Measurements from ENCODE around the gene FAM53B.
A peak's percentile ranks its signal among the peaks of the same experiment; 100 is the strongest.

FAM53B gene

GRCh38 chr10:124723826-124724225, 20.4 kb downstream of the FAM53B start:
- Histone ChIP-seq H3K4me3 (IDR thresholded peaks at IDR 0.05; ENCODE audit: insufficient read depth, low read depth, low read length) (no peak overlapping the region), H3K79me2 (ENCODE audit: insufficient read depth, low read depth) (peaks cover 78% of the 10 kb centered on the region), H3K4me2 (peak overlapping the region; percentile 98), H3K4me1 (ENCODE audit: low read depth, poor library complexity, severe bottlenecking) (peaks cover 97% of the 10 kb centered on the region), H3K27ac (peak overlapping the region; percentile 97), H3K9ac (peak overlapping the region; percentile 71), H3K36me3 (ENCODE audit: insufficient read depth) (no peaks in the 10 kb centered on the region), H4K20me1 (ENCODE audit: insufficient read depth) (no peaks in the 10 kb centered on the region), H3K27me3 (ENCODE audit: insufficient read depth, low read depth) (no peaks in the 10 kb centered on the region), H2AFZ (ENCODE audit: low read depth) (no peak overlapping the region)
- TF ChIP-seq CTCF (conservative IDR thresholded peaks at IDR 0.05; ENCODE audit: low read depth, low read length) = no peak

- Histone ChIP-seq H3K79me2 (ENCODE audit: insufficient read depth, low read depth) (peaks cover 78% of the 10 kb centered on the region), H4K20me1 (ENCODE audit: insufficient read depth) (no peaks in the 10 kb centered on the region), H3K4me3 (IDR thresholded peaks at IDR 0.05; ENCODE audit: insufficient read depth, low read depth, low read length) (no peak overlapping the region), H3K36me3 (ENCODE audit: insufficient read depth) (no peaks in the 10 kb centered on the region), H3K27me3 (ENCODE audit: insufficient read depth, low read depth) (no peaks in the 10 kb centered on the region), H3K27ac (peak overlapping the region; percentile 97), H3K4me1 (ENCODE audit: low read depth, poor library complexity, severe bottlenecking) (peaks cover 97% of the 10 kb centered on the region), H3K4me2 (peak overlapping the region; percentile 98), H2AFZ (ENCODE audit: low read depth) (no peak overlapping the region), H3K9ac (peak overlapping the region; percentile 71)
- TF ChIP-seq CTCF (conservative IDR thresholded peaks at IDR 0.05; ENCODE audit: low read depth, low read length) = no peak
These were observed 21.1 kb downstream of the FAM53B start for GRCh38 chr10:124722798-124723783.

GRCh38 chr10:124721330-124722045, 22.7 kb downstream of the FAM53B start:
- Histone ChIP-seq H3K36me3 (ENCODE audit: insufficient read depth) (no peaks in the 10 kb centered on the region), H4K20me1 (ENCODE audit: insufficient read depth) (no peaks in the 10 kb centered on the region), H2AFZ (ENCODE audit: low read depth) (no peak overlapping the region), H3K79me2 (ENCODE audit: insufficient read depth, low read depth) (peaks cover 77% of the 10 kb centered on the region), H3K9ac (no peak overlapping the region; the same call in 1 of the 2 replicates), H3K4me2 (peak overlapping the region; percentile 98), H3K4me3 (IDR thresholded peaks at IDR 0.05; ENCODE audit: insufficient read depth, low read depth, low read length) (no peak overlapping the region), H3K27me3 (ENCODE audit: insufficient read depth, low read depth) (no peaks in the 10 kb centered on the region), H3K4me1 (ENCODE audit: low read depth, poor library complexity, severe bottlenecking) (peaks cover 93% of the 10 kb centered on the region), H3K27ac (peak overlapping the region; percentile 97)
- TF ChIP-seq CTCF (conservative IDR thresholded peaks at IDR 0.05; ENCODE audit: low read depth, low read length) = no peak

GRCh38 chr10:124719213-124719851, 24.8 kb downstream of the FAM53B start:
- no peaks in the 10 kb centered on the region for H4K20me1 ChIP-seq (ENCODE audit: insufficient read depth)
- no peak overlapping the region for H2AFZ ChIP-seq (ENCODE audit: low read depth)
- TF ChIP-seq CTCF (conservative IDR thresholded peaks at IDR 0.05; ENCODE audit: low read depth, low read length) = peak; percentile 50
- H3K4me2 ChIP-seq = peak overlapping the region; percentile 53
- no peak overlapping the region; the same call in 1 of the 2 replicates for H3K9ac ChIP-seq
- no peaks in the 10 kb centered on the region for H3K27me3 ChIP-seq (ENCODE audit: insufficient read depth, low read depth)
- no peak overlapping the region for H3K4me3 ChIP-seq (IDR thresholded peaks at IDR 0.05; ENCODE audit: insufficient read depth, low read depth, low read length)
- peaks cover 64% of the 10 kb centered on the region for H3K79me2 ChIP-seq (ENCODE audit: insufficient read depth, low read depth)
- H3K27ac ChIP-seq = peak overlapping the region; percentile 49
- peaks cover 84% of the 10 kb centered on the region for H3K4me1 ChIP-seq (ENCODE audit: low read depth, poor library complexity, severe bottlenecking)
- no peaks in the 10 kb centered on the region for H3K36me3 ChIP-seq (ENCODE audit: insufficient read depth)
